Mucosa of stomach (tissue), 1 donor: ENCODE measurements around the gene ANTXR1.
"Not testable (repeated sequence)": the region's sequence is repeated elsewhere in the genome, so short reads cannot be mapped to it uniquely, and the experiment has no call there.

Experiments
- H3K27me3 ChIP-seq: one replicate; pipeline ENCODE4 v1.7.0; 2013; ENCODE audit warnings: mild to moderate bottlenecking, low read length; ENCODE audit not compliant: control insufficient read depth, insufficient read depth
- H3K36me3 ChIP-seq: one replicate; pipeline ENCODE4 v1.7.0; 2013; ENCODE audit warnings: low read length; ENCODE audit not compliant: control insufficient read depth, insufficient read depth
- H3K4me1 ChIP-seq: one replicate; pipeline ENCODE4 v1.7.0; 2013; ENCODE audit warnings: mild to moderate bottlenecking, low read length; ENCODE audit not compliant: control insufficient read depth, insufficient read depth
- H3K4me3 ChIP-seq: one replicate; pipeline ENCODE4 v1.7.0; 2013; ENCODE audit warnings: low read length
- H3K9ac ChIP-seq: one replicate; pipeline ENCODE4 v1.7.0; 2013; ENCODE audit warnings: mild to moderate bottlenecking, low read length, moderate library complexity
- H3K9me3 ChIP-seq: one replicate; pipeline ENCODE4 v1.7.0; 2013; ENCODE audit warnings: mild to moderate bottlenecking, low read length, moderate library complexity; ENCODE audit not compliant: control insufficient read depth
- donor health status: Pancreatic carcinoma.

Gene ANTXR1

DNA sequence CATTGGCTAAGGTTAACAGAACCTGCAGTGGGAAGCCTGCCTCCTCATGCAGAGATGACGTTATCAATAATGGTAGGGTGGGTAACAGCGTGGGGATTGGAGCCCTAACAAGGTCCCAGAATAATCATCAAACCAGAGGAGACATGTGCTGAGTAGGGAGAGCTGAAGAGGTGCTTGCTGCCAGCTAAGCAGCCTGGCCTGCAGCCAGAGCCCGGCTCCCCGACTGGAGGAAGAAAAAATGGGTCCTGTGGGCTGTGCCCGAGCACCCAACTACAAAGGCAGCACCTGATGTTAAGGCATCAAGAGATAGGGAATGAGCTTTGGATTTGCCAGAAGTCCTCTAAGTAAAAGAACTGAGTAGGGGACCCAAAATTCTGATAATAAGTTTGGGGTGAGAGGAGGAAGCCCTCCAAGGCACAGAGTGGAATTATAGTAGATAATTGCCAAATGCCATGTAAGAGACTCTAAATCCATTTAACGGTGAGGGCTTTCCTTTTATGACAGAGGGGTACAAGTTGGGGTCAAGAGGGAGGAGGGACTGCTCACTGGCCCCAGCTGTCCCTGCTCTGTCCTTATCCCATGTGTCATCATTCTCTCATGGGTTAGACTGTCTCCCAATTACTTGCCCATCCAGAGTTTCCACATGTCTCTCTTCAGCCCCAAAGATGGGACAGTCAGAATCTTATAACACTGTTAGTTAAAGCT lies 156.1 kb downstream of the ANTXR1 start:
- Histone ChIP-seq H3K9me3 (no peaks in the 10 kb centered on the region), H3K4me1 (peaks cover 18% of the 10 kb centered on the region)

DNA sequence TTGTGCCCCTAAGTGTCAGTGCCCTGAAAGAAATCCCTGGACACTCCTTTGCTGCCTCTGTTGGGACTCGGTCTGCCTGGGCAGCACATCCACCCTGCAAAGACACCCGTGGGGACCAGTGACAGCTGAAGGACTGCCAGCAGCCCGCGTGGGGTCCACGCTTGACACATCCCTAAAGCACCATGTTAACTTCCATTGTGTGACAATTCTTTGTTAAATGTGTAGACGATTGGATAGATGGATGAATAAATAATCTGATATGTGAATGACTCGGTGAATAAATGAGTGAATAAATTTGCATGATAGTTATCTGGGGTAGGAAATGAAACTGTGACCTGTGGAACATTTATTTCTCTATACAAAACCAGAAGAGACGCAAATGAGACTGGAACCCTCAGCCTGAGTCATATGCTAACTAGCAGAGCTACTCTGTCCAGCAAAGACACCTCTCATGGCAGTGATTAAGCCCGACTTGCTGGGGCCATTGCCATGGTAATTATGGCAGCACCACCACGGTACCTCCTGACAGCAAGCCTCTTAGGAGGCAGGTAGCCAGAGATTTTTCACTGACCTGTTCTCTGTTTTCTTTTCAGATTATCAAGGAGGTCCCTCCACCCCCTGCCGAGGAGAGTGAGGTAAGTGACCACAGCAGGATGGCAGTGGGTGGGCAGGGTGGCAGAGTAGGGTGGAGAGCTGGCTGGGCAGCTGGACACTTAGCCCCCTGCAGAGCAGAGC lies 156.8 kb downstream of the ANTXR1 start:
- no peak overlapping the region for H3K9ac ChIP-seq
- no peaks in the 10 kb centered on the region for H3K9me3 ChIP-seq
- no peak overlapping the region for H3K4me3 ChIP-seq
- peaks cover 17% of the 10 kb centered on the region for H3K4me1 ChIP-seq
- H3K27me3 ChIP-seq, result no peaks in the 10 kb centered on the region
- no peaks in the 10 kb centered on the region for H3K36me3 ChIP-seq

More for the DNA sequence above, 156.1 kb downstream of the ANTXR1 start:
- no peak overlapping the region for H3K9ac ChIP-seq
- H3K36me3 ChIP-seq, result no peaks in the 10 kb centered on the region
- H3K4me3 ChIP-seq, result no peak overlapping the region
- no peaks in the 10 kb centered on the region for H3K27me3 ChIP-seq

DNA sequence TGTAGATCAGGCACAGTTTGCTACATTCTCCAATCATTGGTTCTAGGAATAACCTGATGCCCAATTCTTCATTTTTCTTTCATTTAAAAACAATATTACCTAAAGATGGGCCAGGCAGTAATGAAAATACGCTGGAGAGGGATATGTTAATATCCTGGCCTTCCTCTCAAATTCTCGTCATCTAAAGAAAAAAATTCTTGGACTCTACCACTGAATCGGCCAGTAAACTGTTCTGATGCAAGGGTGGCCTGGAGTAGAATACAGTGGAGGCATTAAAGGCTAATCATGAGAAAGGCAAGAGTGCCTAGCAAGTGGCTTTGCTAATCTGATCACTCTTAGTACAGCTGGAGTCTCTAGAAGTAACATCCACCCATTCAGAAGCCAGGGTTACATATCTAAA lies 157.7 kb downstream of the ANTXR1 start:
- no peak overlapping the region for H3K4me3 ChIP-seq
- peaks cover 13% of the 10 kb centered on the region for H3K4me1 ChIP-seq
- H3K27me3 ChIP-seq, result no peaks in the 10 kb centered on the region
- H3K9ac ChIP-seq, result no peak overlapping the region
- no peaks in the 10 kb centered on the region for H3K36me3 ChIP-seq
- H3K9me3 ChIP-seq, result no peaks in the 10 kb centered on the region

DNA sequence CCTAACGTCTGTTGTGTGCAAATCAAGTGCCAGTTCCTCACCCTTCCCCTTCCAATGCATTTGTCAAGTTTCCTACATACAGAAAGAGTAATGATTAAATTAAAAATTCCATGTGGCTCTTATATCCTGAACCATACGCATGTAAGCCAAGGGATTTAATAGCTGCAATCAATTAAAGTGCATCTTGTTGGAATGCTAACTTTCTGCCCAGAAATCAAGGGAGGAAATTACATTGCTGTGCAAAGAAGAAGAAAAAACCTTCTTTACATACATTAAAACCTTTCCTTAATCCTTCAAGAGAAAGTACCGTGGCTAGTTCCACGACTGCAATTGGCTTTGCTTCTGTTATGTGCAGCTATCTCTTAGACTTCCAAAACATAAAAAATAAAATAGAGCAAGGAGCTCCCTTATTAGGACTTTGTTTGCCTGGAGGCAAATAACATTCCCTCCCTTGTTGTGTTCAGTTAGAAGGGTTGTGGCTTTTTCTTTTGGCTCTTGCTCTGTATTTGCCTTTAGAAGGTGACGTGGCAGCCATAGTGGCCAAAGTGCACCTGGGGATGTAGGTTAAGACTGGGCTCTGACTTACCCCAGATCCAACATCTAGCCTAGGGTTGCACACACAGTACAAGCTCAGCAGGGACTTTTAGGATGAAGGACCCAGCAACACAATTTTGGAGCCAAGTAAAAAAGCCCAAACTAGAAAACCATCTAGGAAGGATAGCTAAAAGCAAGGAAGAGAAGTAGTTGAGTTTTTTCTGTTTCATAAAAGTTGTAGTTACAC lies 158.3 kb downstream of the ANTXR1 start:
- H3K4me1 ChIP-seq, result peaks cover 13% of the 10 kb centered on the region
- H3K9me3 ChIP-seq, result no peaks in the 10 kb centered on the region
- no peak overlapping the region for H3K4me3 ChIP-seq
- H3K36me3 ChIP-seq, result no peaks in the 10 kb centered on the region
- H3K9ac ChIP-seq, result no peak overlapping the region
- H3K27me3 ChIP-seq, result no peaks in the 10 kb centered on the region

- H3K36me3 ChIP-seq, result no peaks in the 10 kb centered on the region
- no peak overlapping the region for H3K9ac ChIP-seq
- no peak overlapping the region for H3K4me3 ChIP-seq
- no peaks in the 10 kb centered on the region for H3K27me3 ChIP-seq
- no peaks in the 10 kb centered on the region for H3K9me3 ChIP-seq
- peaks cover 13% of the 10 kb centered on the region for H3K4me1 ChIP-seq
These were observed 159.0 kb downstream of the ANTXR1 start for GRCh38 chr2:69171897-69172525.

- no peaks in the 10 kb centered on the region for H3K9me3 ChIP-seq
- H3K9ac ChIP-seq, result no peak overlapping the region
- H3K4me1 ChIP-seq, result peaks cover 24% of the 10 kb centered on the region
- H3K4me3 ChIP-seq, result no peak overlapping the region
- H3K27me3 ChIP-seq, result no peaks in the 10 kb centered on the region
- H3K36me3 ChIP-seq, result no peaks in the 10 kb centered on the region
These were observed 160.7 kb downstream of the ANTXR1 start for GRCh38 chr2:69173706-69174105.

DNA sequence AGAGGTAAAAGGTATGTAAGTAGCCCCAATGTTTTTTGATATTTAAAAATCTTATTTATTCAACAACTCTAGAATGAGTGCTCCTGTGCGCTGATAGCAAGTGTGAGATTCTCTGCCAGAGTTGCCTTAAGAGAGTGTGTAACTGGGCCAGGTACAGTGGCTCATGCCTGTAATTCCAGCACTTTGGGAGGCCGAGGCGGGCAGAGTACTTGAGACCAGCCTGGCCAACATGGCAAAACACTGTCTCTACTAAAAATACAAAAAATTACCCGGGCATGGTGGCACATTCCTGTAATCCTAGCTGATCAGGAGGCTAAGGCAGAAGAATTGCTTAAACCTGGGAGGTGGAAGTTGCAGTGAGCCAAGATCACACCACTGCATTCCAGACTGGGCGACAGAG lies 161.2 kb downstream of the ANTXR1 start:
- H3K4me3 ChIP-seq, result not testable (repeated sequence)
- peaks cover 24% of the 10 kb centered on the region for H3K4me1 ChIP-seq

DNA sequence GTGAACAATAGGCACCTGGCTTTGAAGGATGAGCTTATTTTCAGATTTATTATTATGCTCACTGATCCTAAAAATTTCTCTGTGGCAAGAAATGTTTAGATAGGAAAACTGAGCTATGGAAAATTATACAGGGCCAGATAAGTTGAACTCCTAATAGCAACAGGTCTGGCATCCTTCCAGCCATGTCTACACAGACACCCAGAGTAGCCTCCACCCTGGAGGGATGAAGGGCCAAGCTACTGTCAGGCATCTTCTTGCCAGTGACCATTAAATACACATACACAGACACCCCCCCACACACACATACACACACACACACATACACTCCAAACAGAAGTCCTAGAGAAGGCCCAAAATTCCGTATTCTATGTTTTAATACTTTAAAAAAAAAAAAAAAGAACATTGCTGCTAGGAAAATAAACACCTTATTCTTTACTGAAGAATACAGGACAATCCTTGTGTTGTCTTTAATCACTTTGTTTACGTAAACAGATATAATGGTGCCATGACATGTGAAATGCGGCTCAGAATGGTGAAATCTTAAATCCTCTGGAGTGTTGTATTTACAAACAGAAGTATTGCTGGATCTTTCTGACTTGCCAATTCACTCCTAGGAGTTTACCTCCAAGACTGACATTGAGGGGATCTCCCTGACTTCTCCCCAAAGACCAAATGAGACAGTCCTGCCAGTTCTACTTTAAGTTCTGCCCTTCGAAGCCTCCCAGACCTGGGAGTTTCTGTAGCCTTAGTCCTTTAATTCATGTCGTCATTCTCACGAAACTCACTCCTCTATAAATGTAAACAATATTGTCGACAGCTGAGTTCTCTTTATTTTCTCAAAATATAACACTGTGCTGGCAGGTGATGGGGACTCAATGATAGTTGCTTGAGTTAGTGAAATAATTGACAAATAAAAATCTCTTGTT lies 163.1 kb downstream of the ANTXR1 start:
- H3K9me3 ChIP-seq, result no peaks in the 10 kb centered on the region
- H3K4me3 ChIP-seq, result no peak overlapping the region
- H3K4me1 ChIP-seq, result peaks cover 20% of the 10 kb centered on the region
- H3K36me3 ChIP-seq, result no peaks in the 10 kb centered on the region
- H3K9ac ChIP-seq, result no peak overlapping the region
- no peaks in the 10 kb centered on the region for H3K27me3 ChIP-seq

More for the DNA sequence above, 161.2 kb downstream of the ANTXR1 start:
- not testable (repeated sequence) for H3K36me3 ChIP-seq, H3K9me3 ChIP-seq, H3K27me3 ChIP-seq, H3K9ac ChIP-seq

- H3K4me3 ChIP-seq, result no peak overlapping the region
These were observed 164.2 kb downstream of the ANTXR1 start for GRCh38 chr2:69177063-69177771.

GRCh38 chr2:69177785-69178636 lies 165.0 kb downstream of the ANTXR1 start:
- H3K27me3 ChIP-seq, result no peaks in the 10 kb centered on the region
- peak overlapping the region; percentile 9 for H3K4me3 ChIP-seq
- no peaks in the 10 kb centered on the region for H3K9me3 ChIP-seq
- no peaks in the 10 kb centered on the region for H3K36me3 ChIP-seq
- peak overlapping the region; percentile 27 for H3K9ac ChIP-seq
- H3K4me1 ChIP-seq, result peaks cover 12% of the 10 kb centered on the region

More at GRCh38 chr2:69177063-69177771, 164.2 kb downstream of the ANTXR1 start:
- Histone ChIP-seq H3K36me3 (no peaks in the 10 kb centered on the region), H3K27me3 (no peaks in the 10 kb centered on the region), H3K4me1 (peaks cover 12% of the 10 kb centered on the region), H3K9me3 (no peaks in the 10 kb centered on the region), H3K9ac (peak overlapping the region; percentile 27)
